GM23338 (cell line): ENCODE data around the gene GP5. TPM values are rescaled to one million over a fixed set of nuclear protein-coding genes. Genes with fewer than 3 reads are reported as not detected.
A peak's percentile ranks its signal among the peaks of the same experiment; 100 is the strongest.

Experiments used
- ATAC-seq: fragments of 200-7000 bp; cut with Tn5 transposase; 3 replicates; pipeline ENCODE4 v1.9.1; 2020
- DNase-seq: peaks from one replicate; pipeline ENCODE4 v3.0.0-alpha.2; 2015; ENCODE audit warnings: low spot score
- H2AFZ ChIP-seq: fragments of 200-600 bp; sonication (generic); 2 replicates; pipeline ENCODE4 v1.8.0; 2016; ENCODE audit warnings: antibody characterized with exemption, mild to moderate bottlenecking, moderate library complexity
- H3F3A ChIP-seq: fragments of 200-600 bp; sonication (generic); replicated peaks from 2 replicates; pipeline ENCODE4 v1.8.0; 2017; ENCODE audit warnings: antibody characterized with exemption, mixed run types, low read depth
- H3K27ac ChIP-seq: fragments of 200-600 bp; sonication (generic); 2 replicates; pipeline ENCODE4 v1.6.1; 2016; ENCODE audit warnings: low read depth
- H3K27me3 ChIP-seq: fragments of 200-600 bp; sonication (generic); 2 replicates; pipeline ENCODE4 v1.8.0; 2016; ENCODE audit warnings: mild to moderate bottlenecking, mixed run types, moderate library complexity; ENCODE audit not compliant: insufficient read depth
- H3K36me3 ChIP-seq: fragments of 200-600 bp; sonication (generic); 2 replicates; pipeline ENCODE4 v1.8.0; 2016; ENCODE audit warnings: mild to moderate bottlenecking; ENCODE audit not compliant: insufficient read depth
- H3K4me1 ChIP-seq: fragments of 200-600 bp; sonication (generic); 2 replicates; pipeline ENCODE4 v1.8.0; 2016; ENCODE audit warnings: mild to moderate bottlenecking, moderate library complexity; ENCODE audit not compliant: insufficient read depth
- H3K4me2 ChIP-seq: fragments of 200-600 bp; sonication (generic); 2 replicates; pipeline ENCODE4 v1.7.1; 2017; ENCODE audit warnings: mixed run types
- H3K4me3 ChIP-seq: fragments of 200-600 bp; sonication (generic); 2 replicates; pipeline ENCODE4 v1.6.1; 2016; ENCODE audit warnings: mixed run types
- H3K79me2 ChIP-seq: fragments of 200-600 bp; sonication (generic); replicated peaks from 2 replicates; pipeline ENCODE4 v1.8.0; 2017; ENCODE audit warnings: mild to moderate bottlenecking; ENCODE audit not compliant: insufficient read depth
- H3K9me2 ChIP-seq: fragments of 200-600 bp; sonication (generic); 2 replicates; pipeline ENCODE4 v1.8.0; 2017; ENCODE audit not compliant: insufficient read depth
- H4K20me1 ChIP-seq: fragments of 200-600 bp; sonication (generic); replicated peaks from 2 replicates; pipeline ENCODE4 v1.8.0; 2017; ENCODE audit warnings: mild to moderate bottlenecking; ENCODE audit not compliant: insufficient read depth
- H3K27ac Mint-ChIP-seq: 2 replicates; pipeline ENCODE4 v1.8.0; 2020; ENCODE audit warnings: inconsistent platforms, mild to moderate bottlenecking, moderate library complexity, mixed read lengths
- H3K27me3 Mint-ChIP-seq: 3 replicates; pipeline ENCODE4 v1.8.0; 2022; ENCODE audit warnings: low read depth, mild to moderate bottlenecking, moderate library complexity, mixed read lengths, inconsistent platforms; ENCODE audit not compliant: insufficient read depth, poor library complexity
- H3K36me3 Mint-ChIP-seq: 3 replicates; pipeline ENCODE4 v1.8.0; 2021; ENCODE audit warnings: low read depth, mild to moderate bottlenecking, inconsistent platforms, moderate library complexity, mixed read lengths
- H3K4me1 Mint-ChIP-seq: 3 replicates; pipeline ENCODE4 v1.8.0; 2020; ENCODE audit warnings: mild to moderate bottlenecking, inconsistent platforms, mixed read lengths
- H3K4me3 Mint-ChIP-seq: 3 replicates; pipeline ENCODE4 v1.8.0; 2021; ENCODE audit warnings: moderate library complexity, mild to moderate bottlenecking, inconsistent platforms, mixed read lengths
- H3K9me3 Mint-ChIP-seq: 3 replicates; pipeline ENCODE4 v1.8.0; 2020; ENCODE audit warnings: moderate library complexity, mild to moderate bottlenecking, inconsistent platforms, mixed read lengths
- CREB1 ChIP-seq: fragments of 250-450 bp; sonication (Bioruptor Pico); IDR thresholded peaks from 2 replicates; pipeline ENCODE4 v1.5.0; 2020; ENCODE audit warnings: low read depth, mild to moderate bottlenecking, moderate library complexity
- CTCF ChIP-seq, 2 experiments: fragments of 200-600 bp in 1 of 2; sonication (generic) in 1 of 2; conservative IDR thresholded peaks; 2 replicates each; pipeline versions ENCODE4 v1.5.1 to v1.6.1; 2016 to 2017; ENCODE audit warnings: antibody characterized with exemption in 2 of 2, low read depth in 2 of 2, mild to moderate bottlenecking in 2 of 2, moderate library complexity in 1 of 2
- EZH2 ChIP-seq: fragments of 200-600 bp; sonication (generic); IDR thresholded peaks from one replicate; pipeline ENCODE4 v1.8.0; 2017; ENCODE audit warnings: antibody characterized with exemption, mild to moderate bottlenecking, low read depth; ENCODE audit not compliant: unreplicated experiment
- JUNB ChIP-seq: IDR thresholded peaks from one replicate; pipeline ENCODE4 v1.6.1; 2016; ENCODE audit warnings: antibody characterized with exemption; ENCODE audit not compliant: unreplicated experiment
- NANOG ChIP-seq: IDR thresholded peaks from 2 replicates; pipeline ENCODE4 v1.6.1; 2016; ENCODE audit warnings: antibody characterized with exemption, borderline replicate concordance
- REST ChIP-seq: IDR thresholded peaks from one replicate; pipeline ENCODE4 v1.6.1; 2018; ENCODE audit warnings: antibody characterized with exemption; ENCODE audit not compliant: unreplicated experiment
- STAT1 ChIP-seq: IDR thresholded peaks from one replicate; pipeline ENCODE4 v1.6.1; 2016; ENCODE audit warnings: antibody characterized with exemption; ENCODE audit not compliant: unreplicated experiment
- ZNF114 ChIP-seq: fragments of 250-450 bp; sonication (Bioruptor Pico); IDR thresholded peaks from 2 replicates; pipeline ENCODE4 v1.5.0; 2020; ENCODE audit warnings: mild to moderate bottlenecking, moderate library complexity
- ZNF331 ChIP-seq: fragments of 250-450 bp; sonication (Bioruptor Pico); IDR thresholded peaks from 2 replicates; pipeline ENCODE4 v1.5.0; 2020; ENCODE audit warnings: low read depth, mild to moderate bottlenecking, moderate library complexity
- ZNF462 ChIP-seq: fragments of 250-450 bp; sonication (Bioruptor Pico); IDR thresholded peaks from 2 replicates; pipeline ENCODE4 v1.5.0; 2020; ENCODE audit warnings: mild to moderate bottlenecking, moderate library complexity
- polyA plus RNA-seq: library from polyadenylated mRNA; unstranded; fragments of >200 nt; fragmentation: Nextera tagmentation; extraction: Ambion mirVana; gene quantifications from 2 replicates; pipeline ENCODE4 v1.2.1, GENCODE V29; 2016
- total RNA-seq: library from RNA; depleted of rRNA; stranded (reverse); fragments of >200 nt; shearing (Covaris generic); gene quantifications from 2 replicates; pipeline ENCODE4 v1.2.3, GENCODE V29; 2014

GP5 gene
- total and polyA plus RNA-seq, 2 experiments from 2014 or later, result 0.07 to 0.15 TPM

- Histone ChIP-seq H3K4me1 (no peaks in the 10 kb centered on the region), H3F3A (no peaks in the 10 kb centered on the region), H4K20me1 (peaks cover 8% of the 10 kb centered on the region; the same call in 1 of the 2 replicates), H3K27me3 (no peaks in the 10 kb centered on the region), H3K4me3 (no peak overlapping the region), H3K27ac (no peak overlapping the region), H2AFZ (no peak overlapping the region), H3K79me2 (no peaks in the 10 kb centered on the region), H3K36me3 (peaks cover 31% of the 10 kb centered on the region), H3K4me2 (no peak overlapping the region), H3K9me2 (no peaks in the 10 kb centered on the region)
- no peak for TF ChIP-seq JUNB
- TF ChIP-seq CREB1, result no peak
- no peak for TF ChIP-seq ZNF331 (CRISPR knock-in tag)
- TF ChIP-seq STAT1, result no peak
- ATAC-seq (no peak), DNase-seq (no peak)
- Mint-ChIP-seq H3K4me3 (no peak overlapping the region), H3K27me3 (no peaks in the 10 kb centered on the region), H3K9me3 (no peaks in the 10 kb centered on the region), H3K4me1 (no peaks in the 10 kb centered on the region), H3K27ac (no peak overlapping the region), H3K36me3 (peaks cover 53% of the 10 kb centered on the region; the same call in 2 of the 3 replicates)
Measured at GRCh38 chr3:194425399-194425798, 26.3 kb upstream of the GP5 start.

- Mint-ChIP-seq H3K27ac (no peak overlapping the region), H3K4me3 (no peak overlapping the region), H3K9me3 (no peaks in the 10 kb centered on the region), H3K36me3 (peaks cover 48% of the 10 kb centered on the region; the same call in 2 of the 3 replicates), H3K27me3 (no peaks in the 10 kb centered on the region), H3K4me1 (no peaks in the 10 kb centered on the region)
- H3K4me1 ChIP-seq, result no peaks in the 10 kb centered on the region
- H3F3A ChIP-seq, result no peaks in the 10 kb centered on the region
- H3K27ac ChIP-seq, result no peak overlapping the region
- no peaks in the 10 kb centered on the region for H3K27me3 ChIP-seq
- H3K36me3 ChIP-seq, result peaks cover 26% of the 10 kb centered on the region
- H3K79me2 ChIP-seq, result no peaks in the 10 kb centered on the region
- H3K9me2 ChIP-seq, result no peaks in the 10 kb centered on the region
- H3K4me2 ChIP-seq, result no peak overlapping the region
- no peak overlapping the region for H2AFZ ChIP-seq
- ATAC-seq (no peak), DNase-seq (peak; percentile 8)
- H3K4me3 ChIP-seq, result no peak overlapping the region
- H4K20me1 ChIP-seq, result peaks cover 8% of the 10 kb centered on the region; the same call in 1 of the 2 replicates
- TF ChIP-seq STAT1, result no peak
- no peak for TF ChIP-seq REST
- no peak for TF ChIP-seq ZNF114 (CRISPR knock-in tag)
- no peak for TF ChIP-seq EZH2
- no peak for TF ChIP-seq ZNF462 (CRISPR knock-in tag)
- no peak for TF ChIP-seq ZNF331 (CRISPR knock-in tag)
- no peak for TF ChIP-seq JUNB
- TF ChIP-seq CREB1, result no peak
- no peak for TF ChIP-seq CTCF (conservative IDR thresholded peaks at IDR 0.05; ENCODE audit: low read depth in 2 of 2)
- no peak for TF ChIP-seq NANOG
Measured at GRCh38 chr3:194424953-194425352, 25.9 kb upstream of the GP5 start.
